Stimulated activated CD8-positive, alpha-beta memory T cell treated with anti-CD3 and anti-CD28 coated beads, Interleukin-4, amount 100 ng/mL, for 4 hours (primary cell): ENCODE data around the gene SLC19A2.
"Not testable (repeated sequence)": the region's sequence is repeated elsewhere in the genome, so short reads cannot be mapped to it uniquely, and the experiment has no call there.

Experiments
- DNase-seq, 2 donors: peaks; one replicate each; pipeline ENCODE4 v3.0.0-alpha.2; 2020; ENCODE audit warnings: low read depth in 2 of 2, low spot score in 1 of 2

Gene SLC19A2

GRCh38 chr1:169509354-169509753 is 23.6 kb upstream of the SLC19A2 start:
- no peak for DNase-seq

DNA sequence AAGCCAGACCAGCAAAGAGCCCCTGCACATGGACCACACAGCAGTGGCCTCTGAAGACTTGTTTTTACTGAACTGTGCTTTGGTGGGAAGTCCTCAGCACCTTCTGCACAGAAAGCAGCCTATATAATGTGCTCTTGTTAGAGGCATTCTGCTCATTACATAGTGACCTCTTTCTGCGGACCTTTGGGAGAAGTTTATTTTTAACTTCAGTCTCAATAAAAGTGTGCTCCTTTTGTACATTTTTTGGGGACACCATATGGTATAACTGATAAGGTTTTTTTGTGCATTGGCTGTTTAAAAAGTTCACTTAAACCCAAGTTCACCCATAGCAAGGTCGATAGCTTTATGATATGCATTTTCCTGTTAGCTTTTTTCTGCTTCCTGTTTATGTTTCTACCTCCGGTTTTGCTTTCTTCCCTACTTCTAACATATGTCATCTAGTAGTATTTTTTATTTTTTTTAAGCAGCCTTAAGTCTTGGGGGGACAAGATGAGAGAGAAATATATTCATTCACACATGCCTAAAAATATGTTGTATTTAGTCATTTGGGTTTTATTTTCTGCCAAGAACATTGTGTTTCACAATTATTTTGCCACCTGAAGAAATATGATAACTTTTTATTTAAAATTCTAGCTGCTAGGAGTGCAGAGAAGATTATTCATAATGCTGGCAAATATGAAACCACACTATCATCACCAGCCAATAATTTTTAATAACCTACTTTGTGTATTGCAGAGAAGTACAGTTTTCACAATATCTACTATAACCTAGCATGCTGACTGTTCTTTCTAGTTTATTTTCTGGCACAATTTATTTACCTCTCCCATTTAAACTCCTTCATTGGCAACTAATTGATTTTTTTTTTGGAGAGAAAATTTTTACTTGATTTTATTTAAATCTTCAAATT is 22.9 kb upstream of the SLC19A2 start:
- no peak for DNase-seq

DNA sequence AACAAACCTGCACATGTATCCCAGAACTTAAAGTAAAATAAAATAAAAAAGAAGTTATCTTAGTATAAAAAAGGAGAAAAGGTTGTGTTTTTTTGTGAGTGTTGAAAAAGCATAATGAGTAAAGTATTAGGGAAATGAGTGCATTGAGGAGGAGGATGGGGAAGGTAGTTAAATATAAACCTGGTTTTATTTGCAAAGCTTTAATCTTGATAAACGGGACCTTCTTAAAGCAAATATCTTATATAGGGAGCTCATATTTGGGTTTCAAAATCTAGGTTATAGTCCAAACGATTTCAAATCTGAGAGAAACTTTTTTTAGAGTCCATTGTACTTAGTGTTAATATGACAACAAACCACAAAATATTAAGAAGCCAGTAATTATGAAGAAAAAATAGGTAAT is 21.7 kb upstream of the SLC19A2 start:
- no peak for DNase-seq

- DNase-seq = not testable (repeated sequence)
Measured at GRCh38 chr1:169503601-169504000, 17.9 kb upstream of the SLC19A2 start.

DNA sequence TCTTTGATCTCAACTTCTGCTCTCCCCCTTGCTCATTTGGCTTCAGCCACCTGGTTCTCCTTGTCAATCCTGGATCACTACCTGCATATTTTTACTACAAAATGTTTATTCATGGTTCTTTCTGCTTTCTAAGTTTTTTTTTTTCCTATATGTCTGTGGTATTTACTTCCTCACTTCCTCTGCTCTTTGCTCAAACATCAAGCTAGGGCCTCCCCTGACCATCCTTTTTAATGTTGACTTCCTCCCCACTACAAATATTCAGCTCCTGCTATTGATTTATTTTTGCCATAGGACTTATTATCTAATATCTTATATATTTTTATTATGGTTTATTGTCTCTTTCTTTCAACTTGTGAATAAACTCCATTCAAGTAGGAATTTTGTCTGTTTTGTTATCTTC is 14.1 kb upstream of the SLC19A2 start:
- DNase-seq = no peak

GRCh38 chr1:169497317-169497716 is 11.6 kb upstream of the SLC19A2 start:
- no peak for DNase-seq

GRCh38 chr1:169495916-169496315 is 10.2 kb upstream of the SLC19A2 start:
- no peak for DNase-seq

DNA sequence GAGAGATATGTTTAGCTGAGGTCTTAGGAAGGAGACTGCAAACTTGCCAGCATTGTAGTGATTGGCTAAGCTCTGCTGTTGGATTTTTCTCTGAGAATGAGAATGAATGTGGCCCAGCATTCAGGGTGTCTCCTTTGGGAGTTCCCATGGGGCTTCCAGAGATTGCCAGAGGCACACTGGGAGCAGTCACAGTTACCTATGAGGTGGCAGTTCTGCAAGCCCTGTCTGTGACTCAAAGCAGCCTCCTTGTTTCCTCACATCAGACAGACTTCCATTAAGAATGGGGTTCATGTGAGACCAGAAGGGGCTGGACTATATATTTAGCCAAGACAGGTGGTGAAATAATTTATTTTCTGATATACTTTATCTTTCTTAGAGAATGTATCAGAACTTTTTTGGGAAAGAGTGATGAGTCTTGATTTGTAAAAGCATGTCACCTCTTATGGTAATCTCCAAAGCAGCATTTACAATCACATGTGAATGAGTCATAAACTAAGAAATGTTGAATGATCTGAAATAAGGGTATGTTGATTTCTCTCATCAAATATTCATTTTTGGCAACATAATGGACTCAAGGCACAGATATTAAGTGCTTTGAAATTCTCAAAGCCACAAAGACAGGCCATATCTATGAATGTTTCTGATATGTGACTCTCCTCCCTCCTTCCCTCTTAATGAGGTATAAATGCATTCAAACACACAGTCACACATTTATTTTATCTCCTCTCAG is 9.5 kb upstream of the SLC19A2 start:
- DNase-seq = no peak

DNA sequence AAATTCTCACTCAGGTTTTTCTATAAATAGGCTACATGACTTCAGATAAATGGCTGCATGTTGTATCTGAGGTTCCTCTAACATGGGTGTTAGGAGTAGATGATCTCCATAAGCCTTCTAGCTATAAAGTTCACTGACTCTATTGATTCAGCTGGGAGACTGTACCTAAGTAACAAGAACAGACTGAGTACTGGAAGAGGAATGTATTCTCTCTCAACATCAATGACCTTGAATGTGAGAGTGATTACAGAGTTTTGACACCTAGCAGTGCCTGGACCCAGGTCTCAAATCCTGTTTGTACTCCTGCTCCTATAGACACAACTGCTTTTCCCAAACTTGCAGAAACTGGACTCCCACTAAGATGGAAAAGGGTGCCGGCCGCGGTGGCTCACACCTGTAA is 8.6 kb upstream of the SLC19A2 start:
- no peak for DNase-seq

DNA sequence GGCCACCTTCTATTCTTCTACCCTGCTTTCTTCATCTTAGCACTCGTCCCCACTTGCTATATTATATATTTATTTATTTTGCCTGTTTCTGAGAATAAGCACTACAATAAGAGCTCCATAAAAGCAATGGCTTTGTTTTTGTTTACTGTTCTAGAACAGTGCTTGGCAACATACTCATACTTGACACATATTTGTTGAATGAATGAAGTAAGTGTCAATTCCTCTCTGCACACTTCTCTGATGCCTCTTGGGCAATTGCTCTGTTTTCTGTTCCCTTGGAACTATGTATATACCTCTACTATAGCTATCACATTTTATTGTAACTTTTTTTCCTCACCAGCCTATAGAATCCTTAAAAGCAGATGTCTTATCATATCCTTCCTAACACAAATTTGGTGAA is 7.5 kb upstream of the SLC19A2 start:
- no peak for DNase-seq

- DNase-seq = no peak
Measured at GRCh38 chr1:169491845-169492281, 6.1 kb upstream of the SLC19A2 start.

DNA sequence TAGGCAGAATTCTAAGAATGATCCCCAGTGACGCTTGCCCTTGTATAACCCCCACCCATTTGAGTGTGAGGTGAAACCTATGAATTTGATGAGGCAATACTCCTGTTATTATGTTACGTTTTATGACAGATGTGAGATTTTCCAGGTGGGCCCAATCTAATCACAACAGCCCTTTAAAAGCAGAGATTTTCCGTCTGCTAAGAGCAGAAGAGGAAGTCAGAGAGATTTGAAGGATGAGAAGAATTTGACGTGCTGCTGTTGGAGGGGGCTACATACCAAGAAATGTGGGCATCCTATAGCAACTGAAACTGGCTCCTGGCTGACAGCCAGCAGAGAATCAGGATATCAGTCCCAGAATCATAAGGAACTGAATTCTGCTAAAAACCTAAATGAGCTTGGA is 2.4 kb upstream of the SLC19A2 start:
- no peak for DNase-seq

- DNase-seq = no peak
Measured at GRCh38 chr1:169487561-169487960, 1.8 kb upstream of the SLC19A2 start.

DNA sequence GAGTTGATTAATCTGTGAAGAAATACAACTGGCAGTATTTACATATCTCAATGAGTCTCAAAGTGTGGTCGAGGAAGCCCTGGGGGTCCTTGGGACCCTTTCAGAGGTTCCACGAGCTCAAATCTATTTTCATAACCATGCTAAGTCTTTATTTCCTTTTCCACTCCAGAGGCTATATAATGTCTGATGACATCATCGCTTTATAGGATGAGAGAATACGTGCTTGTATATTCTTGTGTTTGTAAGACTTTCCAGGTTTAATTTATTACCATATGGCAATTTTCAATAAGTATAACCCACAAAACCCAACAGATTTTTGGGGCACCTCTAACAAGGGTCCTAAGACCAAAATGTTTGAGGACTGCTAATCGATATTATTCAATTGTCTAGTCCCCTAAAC is 1.4 kb upstream of the SLC19A2 start:
- no peak for DNase-seq

GRCh38 chr1:169486281-169487051 is 722 bp upstream of the SLC19A2 start:
- DNase-seq = no peak

- no peak for DNase-seq
Measured at GRCh38 chr1:169484683-169485430, 887 bp downstream of the SLC19A2 start.

DNA sequence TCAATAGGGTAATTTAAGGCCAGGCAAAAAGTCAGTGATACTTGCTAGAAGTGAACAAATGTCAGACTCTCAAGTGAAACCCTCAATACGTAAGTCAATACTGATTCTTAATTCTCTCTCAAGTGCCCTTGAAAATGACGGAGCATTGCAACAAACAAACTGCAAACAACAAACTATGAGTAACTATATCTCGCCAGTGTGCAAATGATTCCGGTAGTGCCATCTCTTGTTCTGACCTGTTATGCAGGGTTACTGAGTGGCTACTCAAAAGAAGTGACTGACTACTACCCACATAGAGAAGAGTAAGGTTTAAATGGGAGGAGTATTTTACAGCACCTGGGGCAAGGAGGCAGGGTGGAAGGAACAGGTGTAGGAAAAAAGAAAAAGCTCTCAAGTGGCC is 1.6 kb downstream of the SLC19A2 start:
- no peak for DNase-seq

DNA sequence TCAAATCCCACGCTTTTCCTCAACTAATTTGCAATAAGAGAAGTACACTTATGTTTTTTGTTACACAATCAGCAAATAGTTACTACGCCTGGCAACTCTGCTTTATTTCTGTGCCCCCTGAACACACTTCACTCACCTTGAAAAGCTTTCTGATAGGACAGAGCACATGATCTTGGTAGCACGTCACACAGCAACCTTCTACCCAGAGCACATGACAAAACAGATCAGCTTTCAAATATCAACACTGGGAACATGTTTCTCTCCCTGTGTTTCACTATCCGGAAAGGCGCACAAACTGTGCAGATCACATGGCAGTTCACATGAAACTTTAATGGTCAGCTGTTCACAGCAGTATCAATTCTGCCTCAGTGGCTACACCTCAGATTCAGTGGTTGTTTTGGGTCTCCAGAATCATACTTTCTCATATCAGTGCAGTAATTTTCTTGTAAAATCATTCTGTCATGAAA is 2.2 kb downstream of the SLC19A2 start:
- DNase-seq = no peak

- DNase-seq = no peak
Measured at GRCh38 chr1:169479363-169480066, 6.2 kb downstream of the SLC19A2 start.

GRCh38 chr1:169478094-169478672 is 7.6 kb downstream of the SLC19A2 start:
- DNase-seq = no peak
